Measurements from ENCODE around the gene CLIC2. TPM values are rescaled to one million over a fixed set of nuclear protein-coding genes. Genes with fewer than 3 reads are reported as not detected.

CLIC2 gene
- total and polyA plus RNA-seq, 8 donors: 1.1 to 7.5 (median 2.6) TPM

- H3K4me3 ChIP-seq: no peak overlapping the region
- intact Hi-C loops (cut with DNase I): no loop called here
- H3K4me1 ChIP-seq: no peaks in the 10 kb centered on the region
- peaks cover 0 to 11% (median 0%) of the 10 kb centered on the region in 3 donors for H3K36me3 ChIP-seq
- H3K27ac ChIP-seq: no peak overlapping the region
- FAIRE-seq (no peak), ATAC-seq (no peak), DNase-seq (no peak)
- no peaks in the 10 kb centered on the region for H3K9me3 ChIP-seq
- H3K27me3 ChIP-seq: no peaks in the 10 kb centered on the region
- no peak for TF ChIP-seq CTCF (IDR thresholded peaks at IDR 0.05)
Measured at GRCh38 chrX:155231163-155231562, 103.3 kb downstream of the CLIC2 start.

Small RNA genes lying within 50 kb of the gene (microRNA-seq; reads per million reads assigned to microRNA genes)
- gene MIR1184-2: 0 reads per million in 2 donors

Other genes starting within 250 kb of the CLIC2 start
- 10 to 100 TPM in 5 of 6 donors, 1 to 10 TPM in 1; 8.0 to 18.7 (median 13.8) TPM for gene VBP1, start 118.2 kb downstream of the CLIC2 start, total RNA-seq
- gene VBP1, start 118.2 kb downstream of the CLIC2 start, polyA plus RNA-seq: 10 to 100 TPM; 10.9 to 22.7 TPM
- 1 to 10 TPM in 5 of 6 donors, under 1 TPM in 1; 1.00 to 2.1 (median 1.2) TPM for gene RAB39B, start 70.1 kb downstream of the CLIC2 start, total RNA-seq
- gene RAB39B, start 70.1 kb downstream of the CLIC2 start, polyA plus RNA-seq: 1 to 10 TPM; 1.2 to 3.7 TPM
- not detected for gene F8A2, start 47.5 kb upstream of the CLIC2 start, total RNA-seq
- not detected for gene F8A2, start 47.5 kb upstream of the CLIC2 start, polyA plus RNA-seq
- gene F8A3, start 124.0 kb upstream of the CLIC2 start, total RNA-seq: 1 to 10 TPM in 4 of 6 donors, under 1 TPM in 2; 0.18 to 6.6 (median 2.5) TPM
- gene F8A3, start 124.0 kb upstream of the CLIC2 start, polyA plus RNA-seq: 1 to 10 TPM in 1 of 2 donors, not detected in 1; 2.0 TPM

Measured in pancreas (tissue), 10 donors.